Fibroblast of pulmonary artery (primary cell): ENCODE data around the gene CEP162.
"Not testable (repeated sequence)": the region's sequence is repeated elsewhere in the genome, so short reads cannot be mapped to it uniquely, and the experiment has no call there.

Experiments
- DNase-seq: peaks from one replicate; pipeline ENCODE4 v3.0.0-alpha.2; 2010; ENCODE audit warnings: low read depth
- H3K4me3 ChIP-seq: replicated peaks from 2 replicates; pipeline ENCODE4 v1.5.1; 2011; ENCODE audit warnings: low read depth, mild to moderate bottlenecking, control low read depth, low read length, moderate library complexity
- CTCF ChIP-seq: IDR thresholded peaks from 2 replicates; pipeline ENCODE4 v1.5.1; 2011; ENCODE audit warnings: mild to moderate bottlenecking, control low read depth, low read length, inconsistent platforms; ENCODE audit errors: missing control alignments

Gene CEP162

GRCh38 chr6:84253380-84253779 lies 25.9 kb upstream of the CEP162 start:
- no peak for TF ChIP-seq CTCF
- DNase-seq = no peak
- no peak overlapping the region for H3K4me3 ChIP-seq

- H3K4me3 ChIP-seq = no peak overlapping the region
- peak; percentile 57 for DNase-seq
- no peak for TF ChIP-seq CTCF
Observed at GRCh38 chr6:84251891-84252539, 24.6 kb upstream of the CEP162 start.

- TF ChIP-seq CTCF = no peak
- no peak overlapping the region for H3K4me3 ChIP-seq
- peak; percentile 39 for DNase-seq
Observed at GRCh38 chr6:84249724-84250123, 22.3 kb upstream of the CEP162 start.

- H3K4me3 ChIP-seq, DNase-seq: not testable (repeated sequence)
Observed at GRCh38 chr6:84244416-84245081, 17.1 kb upstream of the CEP162 start.

- peak; percentile 12 for TF ChIP-seq CTCF
- no peak overlapping the region for H3K4me3 ChIP-seq
- DNase-seq = peak; percentile 37
Observed at GRCh38 chr6:84243240-84243639, 15.8 kb upstream of the CEP162 start.

GRCh38 chr6:84242265-84242664 lies 14.8 kb upstream of the CEP162 start:
- no peak for TF ChIP-seq CTCF
- DNase-seq = no peak
- no peak overlapping the region for H3K4me3 ChIP-seq

- no peak for TF ChIP-seq CTCF
- peak overlapping the region; percentile 86 for H3K4me3 ChIP-seq
- no peak for DNase-seq
Observed at GRCh38 chr6:84228198-84228543, 728 bp upstream of the CEP162 start.
